Glutamatergic neuron (in vitro differentiated cells): Measurements from ENCODE around the gene SULT2A1. TPM values are rescaled to one million over a fixed set of nuclear protein-coding genes. Genes with fewer than 3 reads are reported as not detected.

Experiments used
- DNase-seq: peaks from one replicate; pipeline ENCODE4 v3.0.0; 2022
- H3K27ac Mint-ChIP-seq: one replicate; pipeline ENCODE4 v1.8.0; 2020; ENCODE audit warnings: mild to moderate bottlenecking, mixed read lengths, inconsistent platforms; ENCODE audit not compliant: unreplicated experiment
- H3K27me3 Mint-ChIP-seq: one replicate; pipeline ENCODE4 v1.8.0; 2020; ENCODE audit warnings: mild to moderate bottlenecking, moderate library complexity, mixed read lengths, inconsistent platforms; ENCODE audit not compliant: unreplicated experiment
- H3K36me3 Mint-ChIP-seq: one replicate; pipeline ENCODE4 v1.8.0; 2020; ENCODE audit warnings: mild to moderate bottlenecking, mixed read lengths, inconsistent platforms; ENCODE audit not compliant: unreplicated experiment
- H3K4me1 Mint-ChIP-seq: one replicate; pipeline ENCODE4 v1.8.0; 2020; ENCODE audit warnings: mild to moderate bottlenecking, low read depth, mixed read lengths, inconsistent platforms; ENCODE audit not compliant: unreplicated experiment
- H3K4me3 Mint-ChIP-seq: one replicate; pipeline ENCODE4 v1.8.0; 2020; ENCODE audit warnings: mild to moderate bottlenecking, mixed read lengths, inconsistent platforms; ENCODE audit not compliant: unreplicated experiment
- H3K9me3 Mint-ChIP-seq: one replicate; pipeline ENCODE4 v1.8.0; 2020; ENCODE audit warnings: mild to moderate bottlenecking, moderate library complexity, mixed read lengths, inconsistent platforms; ENCODE audit not compliant: unreplicated experiment
- total RNA-seq: library from RNA; stranded (reverse); fragmentation: NEBNext Ultra II Directional; extraction: Animal tissue kit (Norgen Biotek cat#: 25700); gene quantifications from one replicate; pipeline ENCODE4 v1.2.1, GENCODE V29; 2021; ENCODE audit not compliant: unreplicated experiment
- TF ChIP-seq, protein P1 (sequence below): fragments of 200-600 bp; sonication (generic); IDR thresholded peaks from one replicate; pipeline ENCODE4 v1.5.0; 2021; ENCODE audit not compliant: partially characterized antibody, unreplicated experiment

Gene SULT2A1
- total RNA-seq, 1 donor from 2014 or later, result not detected

DNA sequence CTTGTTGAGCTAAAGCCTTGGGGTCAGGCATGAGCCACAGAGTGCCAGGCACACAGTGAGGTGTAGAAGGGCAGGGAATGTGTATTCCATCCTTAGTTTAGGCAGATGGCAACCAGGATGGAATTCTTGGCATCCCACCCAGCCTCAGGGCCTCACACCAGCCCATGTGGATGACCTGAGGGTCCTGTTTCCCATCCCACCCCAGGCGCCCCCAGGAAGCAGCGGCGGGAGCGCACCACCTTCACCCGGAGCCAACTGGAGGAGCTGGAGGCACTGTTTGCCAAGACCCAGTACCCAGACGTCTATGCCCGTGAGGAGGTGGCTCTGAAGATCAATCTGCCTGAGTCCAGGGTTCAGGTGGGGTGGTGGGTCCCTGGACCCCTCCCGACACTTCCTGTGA is 50.1 kb downstream of the SULT2A1 start:
- Mint-ChIP-seq H3K27me3 (no peaks in the 10 kb centered on the region), H3K36me3 (no peaks in the 10 kb centered on the region), H3K4me1 (peaks cover 5% of the 10 kb centered on the region), H3K9me3 (no peaks in the 10 kb centered on the region), H3K4me3 (no peak overlapping the region), H3K27ac (no peak overlapping the region)
- TF ChIP-seq, protein P1, sequence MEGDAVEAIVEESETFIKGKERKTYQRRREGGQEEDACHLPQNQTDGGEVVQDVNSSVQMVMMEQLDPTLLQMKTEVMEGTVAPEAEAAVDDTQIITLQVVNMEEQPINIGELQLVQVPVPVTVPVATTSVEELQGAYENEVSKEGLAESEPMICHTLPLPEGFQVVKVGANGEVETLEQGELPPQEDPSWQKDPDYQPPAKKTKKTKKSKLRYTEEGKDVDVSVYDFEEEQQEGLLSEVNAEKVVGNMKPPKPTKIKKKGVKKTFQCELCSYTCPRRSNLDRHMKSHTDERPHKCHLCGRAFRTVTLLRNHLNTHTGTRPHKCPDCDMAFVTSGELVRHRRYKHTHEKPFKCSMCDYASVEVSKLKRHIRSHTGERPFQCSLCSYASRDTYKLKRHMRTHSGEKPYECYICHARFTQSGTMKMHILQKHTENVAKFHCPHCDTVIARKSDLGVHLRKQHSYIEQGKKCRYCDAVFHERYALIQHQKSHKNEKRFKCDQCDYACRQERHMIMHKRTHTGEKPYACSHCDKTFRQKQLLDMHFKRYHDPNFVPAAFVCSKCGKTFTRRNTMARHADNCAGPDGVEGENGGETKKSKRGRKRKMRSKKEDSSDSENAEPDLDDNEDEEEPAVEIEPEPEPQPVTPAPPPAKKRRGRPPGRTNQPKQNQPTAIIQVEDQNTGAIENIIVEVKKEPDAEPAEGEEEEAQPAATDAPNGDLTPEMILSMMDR, result no peak
- DNase-seq, result no peak

DNA sequence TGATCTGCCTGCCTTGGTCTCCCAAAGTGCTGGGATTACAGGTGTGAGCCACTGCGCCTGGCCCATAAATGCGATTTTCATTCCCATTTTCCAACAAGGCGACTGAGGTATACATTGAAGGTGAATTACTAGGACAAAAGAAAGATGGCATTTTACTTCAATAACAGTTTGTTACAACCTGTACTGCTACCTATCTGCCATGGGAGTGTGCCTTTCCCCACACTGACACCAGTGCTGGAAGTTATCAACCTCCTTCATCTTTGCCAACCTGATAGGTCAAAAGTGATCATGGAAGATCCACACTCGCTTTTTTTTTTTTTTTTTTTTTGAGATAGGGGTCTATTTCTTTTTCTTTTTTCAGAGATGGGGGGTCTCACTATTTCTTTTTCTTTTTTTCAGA is 53.4 kb downstream of the SULT2A1 start:
- DNase-seq, result no peak
- peaks cover 4% of the 10 kb centered on the region for H3K4me1 Mint-ChIP-seq
- H3K4me3 Mint-ChIP-seq, result no peak overlapping the region
- no peaks in the 10 kb centered on the region for H3K36me3 Mint-ChIP-seq
- H3K27me3 Mint-ChIP-seq, result no peaks in the 10 kb centered on the region
- no peaks in the 10 kb centered on the region for H3K9me3 Mint-ChIP-seq
- TF ChIP-seq, protein P1, result no peak
- H3K27ac Mint-ChIP-seq, result no peak overlapping the region

DNA sequence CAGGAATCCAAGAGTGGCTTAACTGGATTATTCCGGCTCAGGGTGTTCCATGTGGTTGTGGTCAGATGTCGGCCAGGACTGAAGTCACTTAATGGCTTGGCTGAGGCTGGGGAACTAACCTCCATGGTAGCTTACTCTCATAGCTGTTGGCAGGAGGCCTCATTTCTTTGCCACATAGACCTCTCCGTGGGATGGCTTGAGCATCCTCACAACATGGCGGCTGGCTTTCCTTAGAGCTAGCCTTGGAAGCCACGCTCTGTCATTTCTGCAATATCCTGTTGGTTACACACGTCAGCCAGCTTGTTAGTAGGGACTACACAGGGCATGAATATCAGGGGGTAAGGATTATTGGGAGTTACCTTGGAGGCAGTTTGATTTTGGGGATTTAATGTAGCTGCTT is 59.3 kb downstream of the SULT2A1 start:
- no peak for DNase-seq
- H3K9me3 Mint-ChIP-seq, result no peaks in the 10 kb centered on the region
- peaks cover 4% of the 10 kb centered on the region for H3K4me1 Mint-ChIP-seq
- H3K36me3 Mint-ChIP-seq, result no peaks in the 10 kb centered on the region
- H3K27me3 Mint-ChIP-seq, result peaks cover 4% of the 10 kb centered on the region
- H3K27ac Mint-ChIP-seq, result no peak overlapping the region
- TF ChIP-seq, protein P1, result no peak
- H3K4me3 Mint-ChIP-seq, result no peak overlapping the region

DNA sequence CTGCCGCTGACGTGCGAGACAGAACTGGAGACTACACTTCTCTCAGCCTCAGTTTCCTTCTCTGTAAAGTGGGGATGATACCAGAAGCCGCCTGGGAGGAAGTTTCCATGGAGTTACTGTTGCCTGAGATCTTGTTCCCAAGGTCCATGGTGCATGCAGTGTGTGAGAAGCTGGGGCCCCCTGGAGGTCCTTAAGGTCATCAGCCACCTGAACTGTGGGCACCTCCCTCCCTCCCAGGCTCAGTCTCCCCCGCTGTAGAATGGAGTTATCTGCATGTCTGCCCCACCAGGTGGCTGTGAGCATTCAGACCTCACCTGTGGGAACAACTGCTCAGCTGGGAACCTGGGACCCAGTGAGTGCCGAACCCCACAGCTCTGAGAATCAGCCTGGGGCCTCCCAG is 61.7 kb downstream of the SULT2A1 start:
- H3K4me1 Mint-ChIP-seq, result peaks cover 11% of the 10 kb centered on the region
- no peak overlapping the region for H3K27ac Mint-ChIP-seq
- no peaks in the 10 kb centered on the region for H3K36me3 Mint-ChIP-seq
- H3K9me3 Mint-ChIP-seq, result no peaks in the 10 kb centered on the region
- peaks cover 10% of the 10 kb centered on the region for H3K27me3 Mint-ChIP-seq
- TF ChIP-seq, protein P1, result no peak
- no peak overlapping the region for H3K4me3 Mint-ChIP-seq
- no peak for DNase-seq

DNA sequence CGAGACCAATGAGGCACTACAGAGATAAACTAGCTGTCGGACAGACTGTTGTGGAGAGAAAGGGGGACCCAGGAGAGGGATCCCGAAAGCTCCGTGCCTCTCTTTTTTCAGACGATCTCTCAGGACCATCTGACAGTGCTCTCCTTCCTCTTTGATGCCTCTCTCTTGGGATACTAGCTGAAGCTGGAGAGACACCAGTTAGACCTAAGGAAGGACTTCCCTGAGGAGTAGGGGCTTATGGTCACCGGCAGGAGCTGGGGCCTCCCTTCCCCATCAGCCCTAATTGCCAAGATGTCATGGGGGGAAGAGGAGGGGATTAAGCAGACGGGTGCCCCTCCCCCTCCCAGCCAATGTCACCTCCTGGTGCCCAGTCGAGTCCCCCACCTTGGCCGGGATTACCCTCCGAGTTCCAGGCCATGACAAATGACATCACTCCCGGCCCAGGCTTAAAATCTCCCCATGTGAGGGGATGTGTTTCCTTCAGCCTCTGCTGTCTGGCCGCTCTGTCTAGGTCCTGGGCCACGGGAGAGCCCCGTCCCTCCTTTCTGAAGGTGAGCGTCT is 64.6 kb downstream of the SULT2A1 start, which contains the start of gene CRX:
Gene CRX (plus strand): TSS at position 478 of the 561 bp plus-strand sequence. CDS start 12,507 bp downstream, outside the sequence.
- H3K4me3 Mint-ChIP-seq, result no peak within 1 kb of the TSS
- H3K4me1 Mint-ChIP-seq, result peaks cover 8% of the 10 kb centered on the region
- peaks cover 12% of the 10 kb centered on the region for H3K27me3 Mint-ChIP-seq
- no peaks in the 10 kb centered on the region for H3K36me3 Mint-ChIP-seq
- H3K9me3 Mint-ChIP-seq, result peaks cover 4% of the 10 kb centered on the region
- no peak within 1 kb of the TSS for H3K27ac Mint-ChIP-seq
- no peak for DNase-seq
- TF ChIP-seq, protein P1, result no peak

Other genes starting within 250 kb of the SULT2A1 start
- gene EHD2, start 172.9 kb downstream of the SULT2A1 start, total RNA-seq, result 7.6 TPM
- 163 TPM for gene NOP53, start 140.8 kb downstream of the SULT2A1 start, total RNA-seq
- 291 TPM for gene SELENOW, start 107.6 kb downstream of the SULT2A1 start, total RNA-seq
- gene TPRX1, start 81.8 kb downstream of the SULT2A1 start, total RNA-seq, result not detected
- not detected for gene CRX, start 64.4 kb downstream of the SULT2A1 start, total RNA-seq
- gene TPRX2, start 27.1 kb downstream of the SULT2A1 start, total RNA-seq, result not detected
- not detected for gene BSPH1, start 105.9 kb upstream of the SULT2A1 start, total RNA-seq
- not detected for gene ELSPBP1, start 108.3 kb upstream of the SULT2A1 start, total RNA-seq
- gene CABP5, start 157.8 kb upstream of the SULT2A1 start, total RNA-seq, result not detected
- gene PLA2G4C, start 224.5 kb upstream of the SULT2A1 start, total RNA-seq, result 2.5 TPM